Measurements from ENCODE around the gene UNC13D.
"Not testable (repeated sequence)": the region's sequence is repeated elsewhere in the genome, so short reads cannot be mapped to it uniquely, and the experiment has no call there.

Gene UNC13D

DNA sequence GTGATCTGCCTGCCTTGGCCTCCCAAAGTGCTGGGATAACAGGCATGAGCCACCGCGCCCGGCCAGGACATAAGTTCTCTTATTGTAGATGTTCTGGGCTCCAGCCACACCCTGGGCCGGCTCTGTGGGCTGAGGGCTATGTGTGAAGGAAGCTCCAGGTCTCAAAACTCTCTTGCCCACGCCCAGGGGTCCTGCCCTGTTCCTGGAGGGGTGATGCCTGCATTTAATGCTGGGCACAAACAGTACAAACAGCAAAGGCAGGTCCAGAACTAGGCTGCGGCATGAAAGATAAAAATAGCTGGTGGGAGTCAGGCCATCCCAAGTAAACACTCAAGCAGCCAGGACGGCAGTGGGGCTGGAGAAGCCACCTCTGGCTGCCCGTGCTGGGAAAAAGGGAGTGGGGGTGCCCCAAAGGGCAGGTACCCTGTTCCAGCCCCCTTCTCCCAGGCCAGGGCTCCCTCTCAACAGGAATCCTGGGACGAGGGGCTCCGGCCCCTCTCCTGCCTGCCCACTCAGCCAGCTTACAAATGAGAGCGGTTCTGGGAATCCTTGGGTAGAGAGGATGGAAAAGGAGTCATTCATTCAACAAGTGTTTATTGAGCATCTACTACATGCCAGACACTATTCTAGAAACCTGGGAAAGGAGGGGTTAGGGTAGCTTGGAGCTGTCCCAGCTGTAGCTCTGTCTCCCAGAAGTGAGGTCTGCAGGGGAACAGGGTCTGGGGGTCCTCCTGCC lies 29.6 kb upstream of the UNC13D start:
- H3K27me3 ChIP-seq (ENCODE audit: low read depth, low read length), result no peaks in the 10 kb centered on the region
- H3K36me3 ChIP-seq (ENCODE audit: control insufficient read depth in 1 of 2, insufficient read depth in 2 of 2, low read length in 2 of 2), result peaks cover 14 to 26% of the 10 kb centered on the region in 2 donors
- no peaks in the 10 kb centered on the region for H3K9me3 ChIP-seq (ENCODE audit: control insufficient read depth in 1 of 2, low read length in 2 of 2)
- H3K4me3 ChIP-seq (ENCODE audit: low read depth in 1 of 2, low read length in 2 of 2), result peak overlapping the region in 1 of 2 donors; percentile 40
- peaks cover 30 to 64% of the 10 kb centered on the region in 2 donors for H3K4me1 ChIP-seq (ENCODE audit: control insufficient read depth in 1 of 2, insufficient read depth in 2 of 2, low read length in 2 of 2)
- H3K27ac ChIP-seq (ENCODE audit: low read length), result peak overlapping the region; percentile 72

- peak overlapping the region in 1 of 2 donors; percentile 40 for H3K4me3 ChIP-seq (ENCODE audit: low read depth in 1 of 2, low read length in 2 of 2)
- H3K27me3 ChIP-seq (ENCODE audit: low read depth, low read length), result no peaks in the 10 kb centered on the region
- peak overlapping the region; percentile 88 for H3K27ac ChIP-seq (ENCODE audit: low read length)
- H3K9me3 ChIP-seq (ENCODE audit: control insufficient read depth in 1 of 2, low read length in 2 of 2), result no peaks in the 10 kb centered on the region
- peaks cover 14 to 26% of the 10 kb centered on the region in 2 donors for H3K36me3 ChIP-seq (ENCODE audit: control insufficient read depth in 1 of 2, insufficient read depth in 2 of 2, low read length in 2 of 2)
- peaks cover 30 to 62% of the 10 kb centered on the region in 2 donors for H3K4me1 ChIP-seq (ENCODE audit: control insufficient read depth in 1 of 2, insufficient read depth in 2 of 2, low read length in 2 of 2)
Observed at GRCh38 chr17:75872434-75873351, 28.5 kb upstream of the UNC13D start.

- Histone ChIP-seq H3K36me3 (ENCODE audit: control insufficient read depth in 1 of 2, insufficient read depth in 2 of 2, low read length in 2 of 2) (peaks cover 11 to 16% of the 10 kb centered on the region in 2 donors), H3K27ac (ENCODE audit: low read length) (peak overlapping the region; percentile 85), H3K4me1 (ENCODE audit: control insufficient read depth in 1 of 2, insufficient read depth in 2 of 2, low read length in 2 of 2) (peaks cover 15 to 43% of the 10 kb centered on the region in 2 donors), H3K4me3 (ENCODE audit: low read depth in 1 of 2, low read length in 2 of 2) (peak overlapping the region in 1 of 2 donors; percentile 39)
- H3K9me3 ChIP-seq (ENCODE audit: control insufficient read depth in 1 of 2, low read length in 2 of 2); H3K27me3 ChIP-seq (ENCODE audit: low read depth, low read length): not testable (repeated sequence)
Observed at GRCh38 chr17:75870228-75870627, 26.0 kb upstream of the UNC13D start.

GRCh38 chr17:75869282-75870141 lies 25.3 kb upstream of the UNC13D start:
- H3K36me3 ChIP-seq (ENCODE audit: control insufficient read depth in 1 of 2, insufficient read depth in 2 of 2, low read length in 2 of 2), result peaks cover 10% of the 10 kb centered on the region in 2 donors
- H3K27me3 ChIP-seq (ENCODE audit: low read depth, low read length), result no peaks in the 10 kb centered on the region
- H3K4me1 ChIP-seq (ENCODE audit: control insufficient read depth in 1 of 2, insufficient read depth in 2 of 2, low read length in 2 of 2), result peaks cover 15 to 40% of the 10 kb centered on the region in 2 donors
- peak overlapping the region; percentile 85 for H3K27ac ChIP-seq (ENCODE audit: low read length)
- H3K9me3 ChIP-seq (ENCODE audit: control insufficient read depth in 1 of 2, low read length in 2 of 2), result no peaks in the 10 kb centered on the region
- peak overlapping the region; percentile 26 to 39 for H3K4me3 ChIP-seq (ENCODE audit: low read depth in 1 of 2, low read length in 2 of 2)

- Histone ChIP-seq H3K4me1 (ENCODE audit: control insufficient read depth in 1 of 2, insufficient read depth in 2 of 2, low read length in 2 of 2) (peaks cover 15 to 39% of the 10 kb centered on the region in 2 donors), H3K4me3 (ENCODE audit: low read depth in 1 of 2, low read length in 2 of 2) (peak overlapping the region in 1 of 2 donors; percentile 39)
- not testable (repeated sequence) for H3K36me3 ChIP-seq (ENCODE audit: control insufficient read depth in 1 of 2, insufficient read depth in 2 of 2, low read length in 2 of 2); H3K27ac ChIP-seq (ENCODE audit: low read length); H3K27me3 ChIP-seq (ENCODE audit: low read depth, low read length); H3K9me3 ChIP-seq (ENCODE audit: control insufficient read depth in 1 of 2, low read length in 2 of 2)
Observed at GRCh38 chr17:75868730-75869281, 24.6 kb upstream of the UNC13D start.

DNA sequence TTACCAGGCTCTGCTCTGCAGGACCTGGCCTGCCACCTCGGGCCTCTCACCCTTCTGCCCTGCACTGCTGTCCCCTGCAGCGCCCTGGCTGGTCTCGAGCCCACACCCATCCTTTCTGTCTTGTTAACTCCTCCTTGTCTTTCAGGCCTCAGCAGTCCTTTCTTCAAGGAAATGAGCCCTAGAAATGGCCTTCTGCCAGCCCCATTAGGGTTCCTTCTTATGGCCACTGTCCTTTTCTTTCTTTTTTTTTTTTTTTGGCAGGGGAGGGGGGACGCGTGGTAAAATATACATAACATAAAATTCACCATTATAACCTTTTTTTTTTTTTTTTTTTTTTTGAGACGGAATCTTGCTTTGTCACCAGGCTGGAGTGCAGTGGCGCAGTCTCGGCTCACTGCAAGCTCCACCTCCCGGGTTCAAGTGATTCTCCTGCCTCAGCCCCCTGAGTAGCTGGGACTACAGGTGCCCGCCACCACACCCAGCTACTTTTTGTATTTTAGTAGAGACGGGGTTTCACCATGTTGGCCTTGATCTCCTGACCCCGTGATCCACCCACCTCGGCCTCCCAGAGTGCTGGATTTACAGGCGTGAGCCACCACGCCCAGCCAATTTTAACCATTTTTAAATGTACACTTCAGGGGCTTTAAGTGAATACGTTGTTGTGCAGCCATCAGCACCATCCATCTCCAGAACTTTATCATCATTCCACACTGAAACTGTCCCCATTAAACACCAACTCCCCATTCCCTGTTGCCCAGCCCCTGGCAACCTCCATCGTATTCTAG lies 21.4 kb upstream of the UNC13D start:
- H3K9me3 ChIP-seq (ENCODE audit: control insufficient read depth in 1 of 2, low read length in 2 of 2); H3K36me3 ChIP-seq (ENCODE audit: control insufficient read depth in 1 of 2, insufficient read depth in 2 of 2, low read length in 2 of 2); H3K27me3 ChIP-seq (ENCODE audit: low read depth, low read length); H3K4me3 ChIP-seq (ENCODE audit: low read depth in 1 of 2, low read length in 2 of 2); H3K27ac ChIP-seq (ENCODE audit: low read length): not testable (repeated sequence)
- H3K4me1 ChIP-seq (ENCODE audit: control insufficient read depth in 1 of 2, insufficient read depth in 2 of 2, low read length in 2 of 2), result peaks cover 10 to 25% of the 10 kb centered on the region in 2 donors

- H3K9me3 ChIP-seq (ENCODE audit: control insufficient read depth in 1 of 2, low read length in 2 of 2); H3K4me3 ChIP-seq (ENCODE audit: low read depth in 1 of 2, low read length in 2 of 2); H3K27me3 ChIP-seq (ENCODE audit: low read depth, low read length); H3K36me3 ChIP-seq (ENCODE audit: control insufficient read depth in 1 of 2, insufficient read depth in 2 of 2, low read length in 2 of 2): not testable (repeated sequence)
- Histone ChIP-seq H3K4me1 (ENCODE audit: control insufficient read depth in 1 of 2, insufficient read depth in 2 of 2, low read length in 2 of 2) (peaks cover 9 to 20% of the 10 kb centered on the region in 2 donors), H3K27ac (ENCODE audit: low read length) (peak overlapping the region; percentile 61)
Observed at GRCh38 chr17:75864887-75865286, 20.7 kb upstream of the UNC13D start.

GRCh38 chr17:75864448-75864871 lies 20.3 kb upstream of the UNC13D start:
- peak overlapping the region; percentile 61 for H3K27ac ChIP-seq (ENCODE audit: low read length)
- H3K36me3 ChIP-seq (ENCODE audit: control insufficient read depth in 1 of 2, insufficient read depth in 2 of 2, low read length in 2 of 2), result no peaks in the 10 kb centered on the region
- H3K27me3 ChIP-seq (ENCODE audit: low read depth, low read length), result no peaks in the 10 kb centered on the region
- H3K9me3 ChIP-seq (ENCODE audit: control insufficient read depth in 1 of 2, low read length in 2 of 2), result no peaks in the 10 kb centered on the region
- no peak overlapping the region for H3K4me3 ChIP-seq (ENCODE audit: low read depth in 1 of 2, low read length in 2 of 2)
- H3K4me1 ChIP-seq (ENCODE audit: control insufficient read depth in 1 of 2, insufficient read depth in 2 of 2, low read length in 2 of 2), result peaks cover 4 to 16% of the 10 kb centered on the region in 2 donors

GRCh38 chr17:75861927-75862317 lies 17.7 kb upstream of the UNC13D start:
- Histone ChIP-seq H3K4me1 (ENCODE audit: control insufficient read depth in 1 of 2, insufficient read depth in 2 of 2, low read length in 2 of 2) (peaks cover 0 to 14% of the 10 kb centered on the region in 2 donors), H3K36me3 (ENCODE audit: control insufficient read depth in 1 of 2, insufficient read depth in 2 of 2, low read length in 2 of 2) (no peaks in the 10 kb centered on the region), H3K9me3 (ENCODE audit: control insufficient read depth in 1 of 2, low read length in 2 of 2) (no peaks in the 10 kb centered on the region), H3K27ac (ENCODE audit: low read length) (peak overlapping the region; percentile 60), H3K27me3 (ENCODE audit: low read depth, low read length) (no peaks in the 10 kb centered on the region), H3K4me3 (ENCODE audit: low read depth in 1 of 2, low read length in 2 of 2) (no peak overlapping the region)

DNA sequence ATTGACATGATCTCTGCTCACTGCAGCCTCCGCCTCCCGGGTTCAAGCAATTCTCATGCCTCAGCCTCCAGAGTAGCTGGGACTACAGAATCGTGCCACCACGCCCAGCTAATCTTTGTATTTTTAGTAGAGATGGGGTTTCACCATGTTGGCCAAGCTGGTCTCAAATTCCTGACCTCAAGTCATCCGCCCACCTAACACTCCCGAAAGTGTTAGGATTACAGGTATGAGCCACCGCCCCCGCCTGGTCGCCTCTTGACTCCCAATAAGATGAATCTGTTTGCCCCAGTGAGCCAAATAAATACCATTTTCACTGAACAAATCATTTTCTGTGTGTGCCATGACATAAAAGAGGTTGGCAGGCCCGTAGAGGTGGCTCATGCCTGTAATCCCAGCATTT lies 15.2 kb upstream of the UNC13D start:
- H3K9me3 ChIP-seq (ENCODE audit: control insufficient read depth in 1 of 2, low read length in 2 of 2); H3K27me3 ChIP-seq (ENCODE audit: low read depth, low read length); H3K36me3 ChIP-seq (ENCODE audit: control insufficient read depth in 1 of 2, insufficient read depth in 2 of 2, low read length in 2 of 2); H3K27ac ChIP-seq (ENCODE audit: low read length); H3K4me3 ChIP-seq (ENCODE audit: low read depth in 1 of 2, low read length in 2 of 2): not testable (repeated sequence)
- H3K4me1 ChIP-seq (ENCODE audit: control insufficient read depth in 1 of 2, insufficient read depth in 2 of 2, low read length in 2 of 2), result peaks cover 0 to 13% of the 10 kb centered on the region in 2 donors
